Progenitor cell of endocrine pancreas (in vitro differentiated cells): Measurements from ENCODE around the gene SPATA2L. TPM values are rescaled to one million over a fixed set of nuclear protein-coding genes. Genes with fewer than 3 reads are reported as not detected.
A peak's percentile ranks its signal among the peaks of the same experiment; 100 is the strongest.

Source experiments
- DNase-seq: peaks from one replicate; pipeline ENCODE4 v3.0.0; 2021; ENCODE audit warnings: low spot score; ENCODE audit not compliant: unreplicated experiment
- H3K27ac Mint-ChIP-seq: 2 replicates; pipeline ENCODE4 v1.8.0; 2021; ENCODE audit warnings: mild to moderate bottlenecking, moderate library complexity, mixed read lengths
- H3K27me3 Mint-ChIP-seq: 2 replicates; pipeline ENCODE4 v1.8.0; 2021; ENCODE audit warnings: mixed read lengths
- H3K36me3 Mint-ChIP-seq: 2 replicates; pipeline ENCODE4 v1.8.0; 2022; ENCODE audit warnings: mixed read lengths; ENCODE audit not compliant: insufficient read depth
- H3K4me1 Mint-ChIP-seq: 2 replicates; pipeline ENCODE4 v1.8.0; 2021; ENCODE audit warnings: low read depth, mixed read lengths
- H3K4me3 Mint-ChIP-seq: 2 replicates; pipeline ENCODE4 v1.8.0; 2021; ENCODE audit warnings: low read depth, mild to moderate bottlenecking, moderate library complexity, mixed read lengths
- H3K9me3 Mint-ChIP-seq: 2 replicates; pipeline ENCODE4 v1.8.0; 2021; ENCODE audit warnings: low read depth, mixed read lengths
- CTCF ChIP-seq: fragments of 200-600 bp; sonication (generic); IDR thresholded peaks from one replicate; pipeline ENCODE4 v1.5.0; 2021; ENCODE audit warnings: antibody characterized with exemption, mild to moderate bottlenecking; ENCODE audit not compliant: unreplicated experiment
- total RNA-seq: library from RNA; stranded (reverse); gene quantifications from 2 replicates; pipeline ENCODE4 v1.2.1, GENCODE V29; 2021

The SPATA2L gene
- total RNA-seq, 1 donor from 2014 or later = 14.0 TPM

GRCh38 chr16:89688395-89688794 is 13.1 kb downstream of the SPATA2L start:
- Mint-ChIP-seq H3K4me1 (peaks cover 11% of the 10 kb centered on the region), H3K27ac (peak overlapping the region; percentile 69)
- TF ChIP-seq CTCF = no peak

GRCh38 chr16:89687092-89687940 is 14.2 kb downstream of the SPATA2L start:
- Mint-ChIP-seq H3K9me3 (peaks cover 9% of the 10 kb centered on the region), H3K27me3 (no peaks in the 10 kb centered on the region), H3K36me3 (peaks cover 40% of the 10 kb centered on the region), H3K27ac (peak overlapping the region; percentile 98), H3K4me3 (peak overlapping the region; percentile 88), H3K4me1 (peaks cover 11% of the 10 kb centered on the region)
- peak; percentile 42 for DNase-seq
- peak; percentile 6 for TF ChIP-seq CTCF

More at GRCh38 chr16:89688395-89688794, 13.1 kb downstream of the SPATA2L start:
- Mint-ChIP-seq H3K36me3 (peaks cover 31% of the 10 kb centered on the region), H3K9me3 (peaks cover 9% of the 10 kb centered on the region), H3K4me3 (peak overlapping the region; percentile 88), H3K27me3 (no peaks in the 10 kb centered on the region)
- DNase-seq = no peak

- no peak for TF ChIP-seq CTCF
- H3K27me3 Mint-ChIP-seq = no peaks in the 10 kb centered on the region
- peak; percentile 91 for DNase-seq
- H3K27ac Mint-ChIP-seq = peak within 1 kb of the TSS; percentile 98
- peaks cover 15% of the 10 kb centered on the region for H3K9me3 Mint-ChIP-seq
- peaks cover 11% of the 10 kb centered on the region for H3K4me1 Mint-ChIP-seq
- H3K4me3 Mint-ChIP-seq = peak within 1 kb of the TSS; percentile 88
- H3K36me3 Mint-ChIP-seq = peaks cover 46% of the 10 kb centered on the region
These were observed 14.9 kb downstream of the SPATA2L start, which contains the start of gene CDK10 for GRCh38 chr16:89686520-89687091. TSS of gene CDK10 (plus strand) at chr16:89686689. CDS start at chr16:89686711, 22 bp downstream.

GRCh38 chr16:89685916-89686315 is 15.6 kb downstream of the SPATA2L start:
- peak overlapping the region; percentile 74 for H3K27ac Mint-ChIP-seq

More at GRCh38 chr16:89685916-89686315, 15.6 kb downstream of the SPATA2L start:
- H3K27me3 Mint-ChIP-seq = no peaks in the 10 kb centered on the region
- no peak for TF ChIP-seq CTCF
- DNase-seq = no peak
- peaks cover 15% of the 10 kb centered on the region for H3K9me3 Mint-ChIP-seq
- H3K36me3 Mint-ChIP-seq = peaks cover 52% of the 10 kb centered on the region
- H3K4me1 Mint-ChIP-seq = peaks cover 11% of the 10 kb centered on the region
- peak overlapping the region; percentile 18 for H3K4me3 Mint-ChIP-seq
